PC-9 (cell line): ENCODE measurements around the gene CLN6.

ENCODE experiments used
- CTCF ChIP-seq: fragments of 200-600 bp; sonication (generic); conservative IDR thresholded peaks from 2 replicates; pipeline ENCODE4 v1.6.1; 2017; ENCODE audit warnings: mixed run types, antibody characterized with exemption, mild to moderate bottlenecking, moderate library complexity
- EZH2 ChIP-seq: fragments of 200-600 bp; sonication (generic); IDR thresholded peaks from 2 replicates; pipeline ENCODE4 v1.8.0; 2017; ENCODE audit warnings: antibody characterized with exemption, low read depth

DNA sequence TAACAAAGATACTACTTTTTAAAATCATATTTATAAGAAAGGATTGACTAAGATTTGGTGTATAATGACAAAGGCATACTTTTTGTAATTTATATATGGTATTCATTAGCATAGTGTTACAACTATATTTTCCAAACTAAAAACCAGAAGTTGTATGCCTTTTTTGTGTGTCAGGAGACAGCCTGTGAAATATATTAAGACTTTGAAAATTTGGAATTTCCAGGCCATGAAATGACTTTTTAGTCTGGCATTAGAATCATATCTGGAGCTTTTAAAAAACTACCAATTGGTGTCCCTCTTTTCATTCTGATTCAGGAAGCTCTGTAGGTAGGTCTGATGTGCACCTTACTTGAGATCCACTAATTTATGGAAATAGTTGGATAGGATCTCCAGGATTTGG, 66.3 kb downstream of the CLN6 start:
- TF ChIP-seq CTCF: no peak
- TF ChIP-seq EZH2: no peak
